Measurements from ENCODE around the gene CYP2B6. TPM values are rescaled to one million over a fixed set of nuclear protein-coding genes. Genes with fewer than 3 reads are reported as not detected.

CYP2B6 gene
- polyA plus RNA-seq, 1 donor from 2014 or later: not detected

GRCh38 chr19:41029524-41030432, 38.7 kb downstream of the CYP2B6 start:
- no peak overlapping the region for H3K9ac ChIP-seq (ENCODE audit: low read length)
- peaks cover 5% of the 10 kb centered on the region for H3K27me3 ChIP-seq (ENCODE audit: insufficient read depth, low read depth, low read length)
- no peak overlapping the region for H3K27ac ChIP-seq (ENCODE audit: low read length)
- no peaks in the 10 kb centered on the region for H4K20me1 ChIP-seq (ENCODE audit: insufficient read depth)
- no peaks in the 10 kb centered on the region for H3F3A ChIP-seq (ENCODE audit: insufficient read depth, low read length, poor library complexity, severe bottlenecking)
- no peaks in the 10 kb centered on the region for H3K9me2 ChIP-seq (ENCODE audit: insufficient read depth, low read length)
- H3K4me3 ChIP-seq (ENCODE audit: low read length): no peak overlapping the region
- H3K36me3 ChIP-seq (ENCODE audit: insufficient read depth, low read length): no peaks in the 10 kb centered on the region
- H3K9me3 ChIP-seq (ENCODE audit: low read length): no peaks in the 10 kb centered on the region
- no peaks in the 10 kb centered on the region for H3K79me2 ChIP-seq (replicated peaks; ENCODE audit: insufficient read depth, low read length)
- no peak overlapping the region for H3K4me2 ChIP-seq (ENCODE audit: low read length)
- no peak for TF ChIP-seq CTCF (IDR thresholded peaks at IDR 0.05; ENCODE audit: poor library complexity, severe bottlenecking)
- TF ChIP-seq RAD21 (conservative IDR thresholded peaks at IDR 0.05): no peak
- TF ChIP-seq MXI1 (conservative IDR thresholded peaks at IDR 0.05; ENCODE audit: poor library complexity, severe bottlenecking): no peak
- no peak for TF ChIP-seq REST (IDR thresholded peaks at IDR 0.05; ENCODE audit: borderline replicate concordance)
- H2AFZ ChIP-seq (ENCODE audit: low read depth, low read length): no peak overlapping the region

GRCh38 chr19:41030651-41031050, 39.6 kb downstream of the CYP2B6 start:
- TF ChIP-seq EZH2 (IDR thresholded peaks at IDR 0.05; ENCODE audit: borderline replicate concordance, insufficient read depth, low read length, poor library complexity, severe bottlenecking) (no peak), MXI1 (conservative IDR thresholded peaks at IDR 0.05; ENCODE audit: poor library complexity, severe bottlenecking) (no peak), SMC3 (conservative IDR thresholded peaks at IDR 0.05; ENCODE audit: poor library complexity) (no peak), RAD21 (conservative IDR thresholded peaks at IDR 0.05) (no peak), TAF1 (IDR thresholded peaks at IDR 0.05; ENCODE audit: low read depth) (no peak), CTCF (IDR thresholded peaks at IDR 0.05; ENCODE audit: poor library complexity, severe bottlenecking) (no peak), REST (IDR thresholded peaks at IDR 0.05; ENCODE audit: borderline replicate concordance) (no peak)
- Histone ChIP-seq H3F3A (ENCODE audit: insufficient read depth, low read length, poor library complexity, severe bottlenecking) (no peaks in the 10 kb centered on the region), H3K27ac (ENCODE audit: low read length) (no peak overlapping the region), H3K9ac (ENCODE audit: low read length) (no peak overlapping the region), H4K20me1 (ENCODE audit: insufficient read depth) (no peaks in the 10 kb centered on the region), H2AFZ (ENCODE audit: low read depth, low read length) (no peak overlapping the region), H3K79me2 (replicated peaks; ENCODE audit: insufficient read depth, low read length) (no peaks in the 10 kb centered on the region), H3K4me3 (ENCODE audit: low read length) (no peak overlapping the region), H3K27me3 (ENCODE audit: insufficient read depth, low read depth, low read length) (peaks cover 5% of the 10 kb centered on the region), H3K9me3 (ENCODE audit: low read length) (no peaks in the 10 kb centered on the region), H3K36me3 (ENCODE audit: insufficient read depth, low read length) (no peaks in the 10 kb centered on the region), H3K4me2 (ENCODE audit: low read length) (no peak overlapping the region), H3K9me2 (ENCODE audit: insufficient read depth, low read length) (no peaks in the 10 kb centered on the region)
